Fibroblast of the aortic adventitia (primary cell): ENCODE results near the gene BCL11A. TPM values are rescaled to one million over a fixed set of nuclear protein-coding genes. Genes with fewer than 3 reads are reported as not detected.

Experiments
- DNase-seq: peaks from one replicate; pipeline ENCODE4 v3.0.0-alpha.2; 2010; ENCODE audit warnings: low read depth
- H3K4me3 ChIP-seq: 2 replicates; pipeline ENCODE4 v1.5.1; 2011; ENCODE audit warnings: low read depth, mild to moderate bottlenecking, control low read depth, low read length, moderate library complexity
- total RNA-seq: library from RNA; depleted of rRNA; stranded (reverse); fragments of >200 nt; gene quantifications from 2 replicates; pipeline ENCODE4 v1.2.3, GENCODE V29; 2012; ENCODE audit warnings: low replicate concordance
- TF ChIP-seq, protein P1 (sequence below): IDR thresholded peaks from 2 replicates; pipeline ENCODE4 v1.5.1; 2011; ENCODE audit warnings: mild to moderate bottlenecking, low read length, control low read depth, inconsistent platforms; ENCODE audit not compliant: insufficient read depth

Gene BCL11A
- total RNA-seq, 1 donor, result 0.09 TPM

GRCh38 chr2:60405271-60405919 is 148.1 kb downstream of the BCL11A start:
- TF ChIP-seq, protein P1, sequence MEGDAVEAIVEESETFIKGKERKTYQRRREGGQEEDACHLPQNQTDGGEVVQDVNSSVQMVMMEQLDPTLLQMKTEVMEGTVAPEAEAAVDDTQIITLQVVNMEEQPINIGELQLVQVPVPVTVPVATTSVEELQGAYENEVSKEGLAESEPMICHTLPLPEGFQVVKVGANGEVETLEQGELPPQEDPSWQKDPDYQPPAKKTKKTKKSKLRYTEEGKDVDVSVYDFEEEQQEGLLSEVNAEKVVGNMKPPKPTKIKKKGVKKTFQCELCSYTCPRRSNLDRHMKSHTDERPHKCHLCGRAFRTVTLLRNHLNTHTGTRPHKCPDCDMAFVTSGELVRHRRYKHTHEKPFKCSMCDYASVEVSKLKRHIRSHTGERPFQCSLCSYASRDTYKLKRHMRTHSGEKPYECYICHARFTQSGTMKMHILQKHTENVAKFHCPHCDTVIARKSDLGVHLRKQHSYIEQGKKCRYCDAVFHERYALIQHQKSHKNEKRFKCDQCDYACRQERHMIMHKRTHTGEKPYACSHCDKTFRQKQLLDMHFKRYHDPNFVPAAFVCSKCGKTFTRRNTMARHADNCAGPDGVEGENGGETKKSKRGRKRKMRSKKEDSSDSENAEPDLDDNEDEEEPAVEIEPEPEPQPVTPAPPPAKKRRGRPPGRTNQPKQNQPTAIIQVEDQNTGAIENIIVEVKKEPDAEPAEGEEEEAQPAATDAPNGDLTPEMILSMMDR, result no peak
- no peak for DNase-seq
- H3K4me3 ChIP-seq, result no peak overlapping the region

Other genes with a start within 250 kb of the BCL11A start
- gene PAPOLG, start 202.6 kb upstream of the BCL11A start, total RNA-seq, result 13.2 and 18.9 TPM in 2 replicates